Type B pancreatic cell (in vitro differentiated cells): ENCODE data around the gene CACNG7. TPM values are rescaled to one million over a fixed set of nuclear protein-coding genes. Genes with fewer than 3 reads are reported as not detected.

Experiments
- DNase-seq: peaks from one replicate; pipeline ENCODE4 v3.0.0; 2021; ENCODE audit warnings: mixed read lengths; ENCODE audit not compliant: unreplicated experiment; ENCODE audit errors: extremely low spot score
- H3K27ac Mint-ChIP-seq: 2 replicates; pipeline ENCODE4 v1.8.0; 2021; ENCODE audit warnings: mild to moderate bottlenecking, mixed read lengths
- H3K27me3 Mint-ChIP-seq: 2 replicates; pipeline ENCODE4 v1.8.0; 2021; ENCODE audit warnings: mixed read lengths
- H3K36me3 Mint-ChIP-seq: 2 replicates; pipeline ENCODE4 v1.8.0; 2021; ENCODE audit warnings: mixed read lengths
- H3K4me1 Mint-ChIP-seq: one replicate; pipeline ENCODE4 v1.8.0; 2021; ENCODE audit warnings: mixed read lengths; ENCODE audit not compliant: unreplicated experiment
- H3K4me3 Mint-ChIP-seq: 2 replicates; pipeline ENCODE4 v1.8.0; 2021; ENCODE audit warnings: mild to moderate bottlenecking, mixed read lengths
- H3K9me3 Mint-ChIP-seq: 2 replicates; pipeline ENCODE4 v1.8.0; 2021; ENCODE audit warnings: mixed read lengths
- long read RNA-seq: library from polyadenylated mRNA; unstranded; transcript quantifications from one replicate; pipeline ENCODE4 v2.0.0, GENCODE V29; 2020
- total RNA-seq: library from RNA; stranded (reverse); gene quantifications from 2 replicates; pipeline ENCODE4 v1.2.1, GENCODE V29; 2021; ENCODE audit warnings: low replicate concordance
- TF ChIP-seq, protein P1 (sequence below): fragments of 200-600 bp; sonication (generic); conservative IDR thresholded peaks from 2 replicates; pipeline ENCODE4 v1.5.0; 2021; ENCODE audit warnings: antibody characterized with exemption, mild to moderate bottlenecking

Gene CACNG7
- 0.67 and 6.0 TPM in 2 replicates for total RNA-seq
- long read RNA-seq: 0 reads

GRCh38 chr19:53908935-53909415 is at the start of gene CACNG7:
Gene CACNG7, plus strand, starts transcription at chr19:53909278. Its CDS starts 3,554 bp downstream, at chr19:53912832.
- H3K4me1 Mint-ChIP-seq: peaks cover 13% of the 10 kb centered on the region

GRCh38 chr19:53864308-53864836 is 44.7 kb upstream of the CACNG7 start:
- H3K4me1 Mint-ChIP-seq: no peaks in the 10 kb centered on the region
- H3K9me3 Mint-ChIP-seq: no peaks in the 10 kb centered on the region
- H3K4me3 Mint-ChIP-seq: peak overlapping the region; percentile 61
- peak overlapping the region; percentile 77 for H3K27ac Mint-ChIP-seq
- H3K27me3 Mint-ChIP-seq: no peaks in the 10 kb centered on the region
- no peak for DNase-seq
- TF ChIP-seq, protein P1, sequence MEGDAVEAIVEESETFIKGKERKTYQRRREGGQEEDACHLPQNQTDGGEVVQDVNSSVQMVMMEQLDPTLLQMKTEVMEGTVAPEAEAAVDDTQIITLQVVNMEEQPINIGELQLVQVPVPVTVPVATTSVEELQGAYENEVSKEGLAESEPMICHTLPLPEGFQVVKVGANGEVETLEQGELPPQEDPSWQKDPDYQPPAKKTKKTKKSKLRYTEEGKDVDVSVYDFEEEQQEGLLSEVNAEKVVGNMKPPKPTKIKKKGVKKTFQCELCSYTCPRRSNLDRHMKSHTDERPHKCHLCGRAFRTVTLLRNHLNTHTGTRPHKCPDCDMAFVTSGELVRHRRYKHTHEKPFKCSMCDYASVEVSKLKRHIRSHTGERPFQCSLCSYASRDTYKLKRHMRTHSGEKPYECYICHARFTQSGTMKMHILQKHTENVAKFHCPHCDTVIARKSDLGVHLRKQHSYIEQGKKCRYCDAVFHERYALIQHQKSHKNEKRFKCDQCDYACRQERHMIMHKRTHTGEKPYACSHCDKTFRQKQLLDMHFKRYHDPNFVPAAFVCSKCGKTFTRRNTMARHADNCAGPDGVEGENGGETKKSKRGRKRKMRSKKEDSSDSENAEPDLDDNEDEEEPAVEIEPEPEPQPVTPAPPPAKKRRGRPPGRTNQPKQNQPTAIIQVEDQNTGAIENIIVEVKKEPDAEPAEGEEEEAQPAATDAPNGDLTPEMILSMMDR: no peak
- no peaks in the 10 kb centered on the region for H3K36me3 Mint-ChIP-seq

More at GRCh38 chr19:53908935-53909415, at the start of gene CACNG7:
- Mint-ChIP-seq H3K9me3 (no peaks in the 10 kb centered on the region), H3K27me3 (peaks cover 87% of the 10 kb centered on the region), H3K36me3 (no peaks in the 10 kb centered on the region), H3K4me3 (peak within 1 kb of the TSS; percentile 87), H3K27ac (peak within 1 kb of the TSS; percentile 63)
- no peak for DNase-seq
- TF ChIP-seq, protein P1: no peak

- TF ChIP-seq, protein P1: no peak
- H3K4me1 Mint-ChIP-seq: no peaks in the 10 kb centered on the region
These were observed 43.6 kb upstream of the CACNG7 start for GRCh38 chr19:53865523-53865917.

GRCh38 chr19:53865918-53866864 is 42.9 kb upstream of the CACNG7 start:
- peak overlapping the region; percentile 98 for H3K4me3 Mint-ChIP-seq
- TF ChIP-seq, protein P1: no peak
- no peaks in the 10 kb centered on the region for H3K27me3 Mint-ChIP-seq
- H3K9me3 Mint-ChIP-seq: no peaks in the 10 kb centered on the region
- H3K27ac Mint-ChIP-seq: peak overlapping the region; percentile 98
- peaks cover 2% of the 10 kb centered on the region for H3K4me1 Mint-ChIP-seq
- peaks cover 2% of the 10 kb centered on the region for H3K36me3 Mint-ChIP-seq
- peak; percentile 77 for DNase-seq

More at GRCh38 chr19:53865523-53865917, 43.6 kb upstream of the CACNG7 start:
- no peaks in the 10 kb centered on the region for H3K36me3 Mint-ChIP-seq
- no peaks in the 10 kb centered on the region for H3K27me3 Mint-ChIP-seq
- DNase-seq: no peak
- peak overlapping the region; percentile 98 for H3K4me3 Mint-ChIP-seq
- H3K27ac Mint-ChIP-seq: peak overlapping the region; percentile 98
- H3K9me3 Mint-ChIP-seq: no peaks in the 10 kb centered on the region

DNA sequence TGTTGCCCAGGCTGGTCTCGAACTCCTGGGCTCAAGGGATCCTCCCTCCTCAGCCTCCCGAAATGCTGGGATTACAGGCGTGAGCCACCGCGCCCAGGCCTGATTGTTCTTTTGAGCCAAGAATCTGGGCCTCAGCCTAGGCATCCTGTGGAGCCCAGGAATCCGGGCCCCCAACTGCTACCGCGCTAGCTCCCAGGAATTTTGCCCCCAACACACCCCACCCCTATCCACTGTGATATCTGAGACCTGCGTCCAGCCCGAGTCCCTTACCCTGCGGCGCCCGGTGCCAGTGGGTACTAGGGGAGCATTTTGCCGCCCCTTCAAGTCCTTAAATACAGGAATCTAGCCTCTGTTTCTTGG is 42.2 kb upstream of the CACNG7 start:
- Mint-ChIP-seq H3K9me3 (no peaks in the 10 kb centered on the region), H3K36me3 (peaks cover 6% of the 10 kb centered on the region), H3K4me1 (peaks cover 7% of the 10 kb centered on the region), H3K27me3 (no peaks in the 10 kb centered on the region), H3K27ac (peak overlapping the region; percentile 98), H3K4me3 (peak overlapping the region; percentile 98)
- no peak for DNase-seq
- TF ChIP-seq, protein P1: no peak
